CD4-positive, alpha-beta T cell treated with Interleukin-12 subunit alpha and Interleukin-12 subunit beta, for 1 hour (primary cell): ENCODE measurements around the gene DPH7.
"Not testable (repeated sequence)": the region's sequence is repeated elsewhere in the genome, so short reads cannot be mapped to it uniquely, and the experiment has no call there.

Experiments
- DNase-seq: peaks from one replicate; pipeline ENCODE4 v3.0.0-alpha.2; 2020

The DPH7 gene

GRCh38 chr9:137516144-137516917 is 62.4 kb downstream of the DPH7 start:
- DNase-seq, result no peak

DNA sequence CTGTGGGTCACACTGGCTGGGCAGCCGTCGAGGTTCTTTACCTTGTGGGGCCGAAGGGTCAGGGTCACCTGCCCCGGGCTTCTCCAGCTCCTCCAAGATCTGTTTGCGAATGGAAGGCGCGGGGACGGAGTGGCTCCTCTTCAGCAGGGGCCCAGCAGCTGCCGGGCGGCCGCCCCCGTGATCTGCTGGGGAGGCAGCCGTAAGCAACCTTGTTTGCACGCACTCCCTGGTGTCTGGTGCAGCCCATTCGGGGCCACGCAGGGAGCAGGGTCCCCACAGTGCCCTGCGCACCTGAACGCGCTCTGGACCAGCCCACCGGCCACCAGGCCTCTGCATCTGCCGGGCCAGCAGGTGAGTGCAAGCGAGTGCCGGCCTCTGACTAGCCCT is 63.4 kb downstream of the DPH7 start:
- DNase-seq, result no peak

DNA sequence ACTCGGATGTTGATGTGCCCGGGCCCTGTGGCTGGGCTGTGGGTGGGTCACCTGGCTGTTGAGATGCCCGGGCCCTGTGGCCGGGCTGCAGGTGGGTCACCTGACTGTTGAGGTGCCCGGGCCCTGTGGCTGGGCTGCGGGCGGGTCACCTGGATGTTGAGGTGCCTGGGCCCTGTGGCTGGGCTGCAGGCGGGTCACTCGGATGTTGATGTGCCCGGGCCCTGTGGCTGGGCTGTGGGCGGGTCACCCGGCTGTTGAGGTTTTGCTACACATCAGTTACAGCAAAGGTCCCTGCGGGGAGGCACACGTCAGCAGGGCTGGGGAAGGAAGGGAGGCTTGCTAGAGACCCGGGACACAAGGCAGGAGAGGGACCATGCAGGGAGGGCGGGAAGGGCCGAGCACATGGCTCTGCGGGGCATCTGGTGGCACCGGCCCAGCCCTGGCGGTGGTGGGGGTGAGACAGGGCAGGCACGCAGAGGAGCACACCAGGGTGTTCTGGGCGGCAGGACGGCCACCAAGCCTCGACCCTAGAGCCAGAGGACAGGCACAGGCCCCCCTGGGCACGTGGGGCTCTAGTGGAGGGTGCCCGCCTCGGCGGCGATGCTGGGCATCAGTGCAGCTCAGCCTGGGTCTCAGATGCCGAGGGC is 63.9 kb downstream of the DPH7 start:
- DNase-seq, result no peak

GRCh38 chr9:137513801-137514570 is 64.7 kb downstream of the DPH7 start:
- not testable (repeated sequence) for DNase-seq

DNA sequence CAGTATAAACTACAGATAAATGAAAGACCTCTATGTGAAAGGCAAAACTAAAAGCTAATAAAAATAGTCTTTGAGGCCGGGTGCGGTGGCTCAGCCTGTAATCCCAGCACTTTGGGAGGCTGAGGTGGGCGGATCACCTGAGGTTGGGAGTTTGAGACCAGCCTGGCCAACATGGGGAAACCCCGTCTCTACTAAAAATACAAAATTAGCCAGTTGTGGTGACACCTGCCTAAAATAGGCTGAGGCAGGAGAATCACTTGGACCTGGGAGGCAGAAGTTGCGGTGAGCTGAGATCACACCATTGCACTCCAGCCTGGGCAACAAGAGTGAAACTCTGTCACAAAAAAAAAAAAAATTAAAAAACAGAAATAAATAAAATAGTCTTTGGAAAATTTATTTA is 65.6 kb downstream of the DPH7 start:
- not testable (repeated sequence) for DNase-seq

DNA sequence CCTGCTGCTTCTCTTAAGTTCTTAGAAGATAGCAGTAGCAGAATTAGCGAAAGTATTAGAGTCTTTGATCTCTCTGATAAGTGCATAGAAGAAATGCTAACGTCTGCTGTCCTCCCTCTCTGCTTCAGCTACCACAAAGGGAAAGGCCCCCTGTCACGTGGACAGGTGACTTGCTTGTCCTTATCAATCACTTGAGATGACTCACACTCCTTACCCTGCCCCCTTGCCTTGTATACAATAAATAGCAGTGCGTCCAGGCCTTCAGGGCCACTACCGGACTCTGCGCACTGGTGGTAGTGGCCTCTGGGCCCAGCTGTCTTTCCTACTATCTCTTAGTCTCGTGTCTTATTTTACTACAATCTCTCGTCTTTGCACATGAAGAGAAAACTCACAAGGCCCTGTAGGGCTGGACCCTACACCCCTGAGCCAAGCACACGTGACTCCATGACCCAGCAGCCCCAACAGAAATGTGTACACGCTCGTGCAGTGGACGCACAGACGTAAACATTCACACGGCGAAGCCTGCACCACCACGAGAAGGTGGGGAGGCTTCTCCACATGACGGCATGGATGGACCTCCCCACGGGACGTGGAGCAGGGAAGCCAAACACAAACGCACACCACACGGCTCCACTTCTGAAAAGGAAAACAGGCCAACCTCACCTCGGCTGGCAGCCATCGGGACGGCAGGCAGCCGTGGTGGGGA is 66.8 kb downstream of the DPH7 start:
- no peak for DNase-seq

DNA sequence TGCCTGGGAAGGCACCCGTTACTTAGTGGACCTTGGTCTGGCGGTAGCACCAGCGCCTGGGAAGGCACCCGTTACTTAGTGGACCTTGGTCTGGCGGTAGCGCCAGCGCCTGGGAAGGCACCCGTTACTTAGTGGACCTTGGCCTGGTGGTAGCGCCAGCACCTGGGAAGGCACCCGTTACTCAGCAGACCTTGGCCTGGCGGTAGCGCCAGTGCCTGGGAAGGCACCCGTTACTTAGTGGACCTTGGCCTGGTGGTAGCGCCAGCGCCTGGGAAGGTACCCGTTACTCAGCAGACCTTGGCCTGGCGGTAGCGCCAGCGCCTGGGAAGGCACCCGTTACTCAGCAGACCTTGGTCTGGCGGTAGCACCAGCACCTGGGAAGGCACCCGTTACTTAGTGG is 67.6 kb downstream of the DPH7 start:
- not testable (repeated sequence) for DNase-seq

DNA sequence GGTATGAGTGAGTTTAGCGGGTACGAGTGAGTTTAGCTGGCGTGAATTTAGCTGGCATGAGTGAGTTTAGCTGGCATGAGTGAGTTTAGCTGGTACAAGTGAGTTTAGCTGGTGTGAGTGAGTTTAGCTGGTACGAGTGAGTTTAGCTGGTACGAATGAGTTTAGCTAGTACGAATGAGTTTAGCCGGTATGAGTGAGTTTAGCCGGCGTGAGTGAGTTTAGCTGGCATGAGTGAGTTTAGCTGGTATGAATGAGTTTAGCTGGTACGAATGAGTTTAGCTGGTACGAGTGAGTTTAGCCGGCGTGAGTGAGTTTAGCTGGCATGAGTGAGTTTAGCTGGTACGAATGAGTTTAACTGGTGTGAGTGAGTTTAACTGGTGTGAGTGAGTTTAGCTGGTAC is 69.5 kb downstream of the DPH7 start:
- no peak for DNase-seq

DNA sequence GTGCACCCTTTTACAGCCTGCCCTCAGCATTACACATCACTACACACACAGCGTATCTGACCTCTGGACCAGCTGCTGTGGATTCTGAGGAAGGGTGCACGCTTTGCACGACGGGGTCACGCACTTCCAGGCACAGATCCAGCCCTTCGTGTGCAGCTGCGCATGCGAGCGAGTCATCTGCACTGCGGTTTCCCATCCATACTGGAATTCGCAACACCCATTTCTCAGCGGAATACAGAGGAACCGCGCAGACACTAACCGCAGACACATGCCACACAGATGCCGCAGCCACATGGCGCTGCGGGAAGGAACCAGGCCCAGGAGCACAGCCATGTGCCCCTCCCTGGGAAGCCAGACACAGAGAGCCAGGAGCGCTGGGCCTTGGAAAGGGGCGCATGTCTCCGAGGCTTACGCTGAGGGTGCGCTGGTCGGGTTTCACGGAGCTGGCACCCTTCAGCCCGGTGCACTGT is 72.0 kb downstream of the DPH7 start:
- no peak for DNase-seq

GRCh38 chr9:137506274-137506673 is 72.5 kb downstream of the DPH7 start:
- no peak for DNase-seq

DNA sequence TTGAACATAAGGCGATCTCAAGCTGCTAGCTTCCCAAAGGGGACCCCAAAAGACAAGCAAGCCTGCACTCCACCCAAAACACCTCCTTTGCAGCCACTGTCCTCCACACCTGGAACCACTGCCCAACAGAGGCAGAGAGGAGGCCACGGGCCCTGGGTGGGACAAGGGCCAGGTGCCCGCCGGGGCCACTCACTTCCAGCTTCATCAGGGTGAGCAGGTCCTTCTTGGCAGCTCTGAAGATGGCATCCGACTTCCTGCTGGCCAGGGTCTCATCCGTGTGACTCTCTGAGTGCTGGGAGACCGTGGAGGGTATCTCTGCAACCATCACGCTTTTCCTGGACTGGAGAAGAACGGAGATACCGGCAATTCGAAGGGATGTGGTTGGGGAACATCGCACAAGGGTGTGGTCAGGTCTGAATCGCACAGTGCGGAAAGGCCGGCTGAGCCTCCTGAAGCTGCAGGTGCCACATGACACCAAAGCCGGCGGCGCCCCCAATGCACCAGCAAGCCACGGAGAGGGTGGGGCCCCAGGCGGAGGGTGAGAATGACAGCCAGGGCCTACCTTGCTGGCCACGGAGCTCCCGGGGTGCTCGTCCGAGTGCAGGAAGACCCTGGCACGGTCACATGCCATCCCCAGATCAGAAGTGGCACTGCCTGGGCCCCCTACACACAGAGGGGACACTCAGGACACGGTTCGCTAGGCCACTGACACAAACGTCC is 73.1 kb downstream of the DPH7 start:
- DNase-seq, result no peak
